Calu3 (cell line): ENCODE measurements around the gene SUSD5. TPM values are rescaled to one million over a fixed set of nuclear protein-coding genes. Genes with fewer than 3 reads are reported as not detected.
A peak's percentile ranks its signal among the peaks of the same experiment; 100 is the strongest.

ENCODE experiments used
- BruUV-seq: library from RNA; stranded (reverse); fragments of 400-500 nt; replicated peaks from 2 replicates; lab custom pipeline; 2021; lab: Mats Ljungman, UMichigan
- CTCF ChIA-PET: fragments of 300-600 bp; sonication (Branson Sonifier 250); formaldehyde crosslinking; loops from one replicate; lab custom pipeline; 2022; ENCODE audit warnings: antibody characterized with exemption; lab: Charles Lee
- DNase-seq: peaks from one replicate; pipeline ENCODE4 v3.0.0; 2022
- H3K27ac Mint-ChIP-seq: one replicate; pipeline ENCODE4 v1.8.0; 2022; ENCODE audit warnings: mixed read lengths; ENCODE audit not compliant: unreplicated experiment
- H3K27me3 Mint-ChIP-seq: one replicate; pipeline ENCODE4 v1.8.0; 2022; ENCODE audit warnings: mixed read lengths; ENCODE audit not compliant: unreplicated experiment
- H3K36me3 Mint-ChIP-seq: one replicate; pipeline ENCODE4 v1.8.0; 2022; ENCODE audit warnings: mild to moderate bottlenecking, moderate library complexity, mixed read lengths; ENCODE audit not compliant: insufficient read depth, unreplicated experiment
- H3K4me1 Mint-ChIP-seq: one replicate; pipeline ENCODE4 v1.8.0; 2022; ENCODE audit warnings: mild to moderate bottlenecking, low read depth, mixed read lengths; ENCODE audit not compliant: unreplicated experiment
- H3K4me3 Mint-ChIP-seq: one replicate; pipeline ENCODE4 v1.8.0; 2022; ENCODE audit warnings: mild to moderate bottlenecking, low read depth, moderate library complexity, mixed read lengths; ENCODE audit not compliant: unreplicated experiment
- H3K9me3 Mint-ChIP-seq: one replicate; pipeline ENCODE4 v1.8.0; 2022; ENCODE audit warnings: low read depth, mixed read lengths; ENCODE audit not compliant: unreplicated experiment
- CTCF ChIP-seq: fragments of 200-600 bp; IDR thresholded peaks from one replicate; pipeline ENCODE4 v1.8.0; 2022; ENCODE audit warnings: antibody characterized with exemption; ENCODE audit not compliant: unreplicated experiment
- intact Hi-C: fragments of 100-400 bp; cut with micrococcal nuclease; formaldehyde crosslinking; loops from one replicate; pipeline ENCODE4 v1.10.0; 2022; ENCODE audit not compliant: unreplicated experiment
- total RNA-seq: library from RNA; stranded (reverse); gene quantifications from 2 replicates; pipeline ENCODE4 v1.2.3, GENCODE V29; 2022

SUSD5 gene
- total RNA-seq, 1 experiment from 2014 or later: 0.21 TPM

- no peak for TF ChIP-seq CTCF
- no peak overlapping the region for H3K4me3 Mint-ChIP-seq
- H3K4me1 Mint-ChIP-seq: peaks cover 7% of the 10 kb centered on the region
- DNase-seq: no peak
- no peaks in the 10 kb centered on the region for H3K36me3 Mint-ChIP-seq
- H3K9me3 Mint-ChIP-seq: no peaks in the 10 kb centered on the region
- intact Hi-C loops: no loop called here
- BruUV-seq: no TSS peak
- CTCF ChIA-PET: no interaction called here
- H3K27ac Mint-ChIP-seq: no peak overlapping the region
- peaks cover 54% of the 10 kb centered on the region for H3K27me3 Mint-ChIP-seq
These were observed 2.6 kb upstream of the SUSD5 start for GRCh38 chr3:33221241-33221640.

- intact Hi-C loops: no loop called here
- Mint-ChIP-seq H3K4me1 (peaks cover 7% of the 10 kb centered on the region), H3K36me3 (no peaks in the 10 kb centered on the region), H3K4me3 (peak overlapping the region; percentile 63), H3K27ac (no peak overlapping the region), H3K27me3 (peaks cover 66% of the 10 kb centered on the region), H3K9me3 (no peaks in the 10 kb centered on the region)
- TF ChIP-seq CTCF: no peak
- CTCF ChIA-PET: no interaction called here
- BruUV-seq: no TSS peak
- no peak for DNase-seq
These were observed 521 bp upstream of the SUSD5 start for GRCh38 chr3:33219175-33219487.

- H3K27me3 Mint-ChIP-seq: peaks cover 66% of the 10 kb centered on the region
- no TSS peak for BruUV-seq
- H3K27ac Mint-ChIP-seq: no peak overlapping the region
- no peaks in the 10 kb centered on the region for H3K9me3 Mint-ChIP-seq
- intact Hi-C loops: no loop called here
- no peak for TF ChIP-seq CTCF
- no peak for DNase-seq
- CTCF ChIA-PET: interaction anchor here (0.7 to 1.5 kb wide), 2 partner anchors 107 to 155 kb away, joined by 3 to 7 read pairs; no protein-coding TSS in a partner anchor
- peaks cover 7% of the 10 kb centered on the region for H3K4me1 Mint-ChIP-seq
- peak overlapping the region; percentile 63 for H3K4me3 Mint-ChIP-seq
- H3K36me3 Mint-ChIP-seq: no peaks in the 10 kb centered on the region
These were observed 654 bp downstream of the SUSD5 start for GRCh38 chr3:33217866-33218445.

- BruUV-seq: no TSS peak
- Mint-ChIP-seq H3K4me1 (peaks cover 7% of the 10 kb centered on the region), H3K27ac (no peak overlapping the region), H3K4me3 (no peak overlapping the region), H3K27me3 (peaks cover 50% of the 10 kb centered on the region), H3K9me3 (no peaks in the 10 kb centered on the region), H3K36me3 (no peaks in the 10 kb centered on the region)
- DNase-seq: no peak
- no peak for TF ChIP-seq CTCF
- CTCF ChIA-PET: no interaction called here
- intact Hi-C loops: no loop called here
These were observed 2.9 kb downstream of the SUSD5 start for GRCh38 chr3:33215739-33216138.
